Measurements from ENCODE around the gene TXNDC2. TPM values are rescaled to one million over a fixed set of nuclear protein-coding genes. Genes with fewer than 3 reads are reported as not detected.

The TXNDC2 gene
- total and polyA plus RNA-seq, 10 of the 15 experiments (the other 5 are each of a cell fraction or from before 2014, with no cell fraction given), result 0.04 to 0.07 (median 0.06) TPM; not detected in 7

- 70% methylated on average over 10 of the region's 10 CpGs for WGBS (ENCODE audit: insufficient coverage, insufficient replicate concordance, low lambda C conversion rate, missing lambda C conversion rate)
- Histone ChIP-seq H3K27ac (ENCODE audit: control insufficient read depth, insufficient read depth) (no peak overlapping the region), H3K27me3 (replicated peaks in 1 of 2; ENCODE audit: control insufficient read depth in 2 of 2, insufficient read depth in 2 of 2, low read length in 1 of 2) (peaks cover 0 to 4% of the 10 kb centered on the region in 2 experiments; a peak in 2 of 4 replicates), H3K9me3 (replicated peaks; ENCODE audit: control insufficient read depth, insufficient read depth, low read length) (no peaks in the 10 kb centered on the region), H3K4me2 (ENCODE audit: control insufficient read depth, insufficient read depth) (no peak overlapping the region), H3K36me3 (ENCODE audit: control insufficient read depth in 2 of 2, insufficient read depth in 2 of 2, low read length in 1 of 2) (no peaks in the 10 kb centered on the region), H3K9ac (ENCODE audit: control insufficient read depth, insufficient read depth, low read length) (no peak overlapping the region), H3K79me2 (ENCODE audit: control insufficient read depth, insufficient read depth, low read length) (no peaks in the 10 kb centered on the region), H3K4me3 (no peak overlapping the region), H4K20me1 (ENCODE audit: control insufficient read depth, insufficient read depth) (no peaks in the 10 kb centered on the region), H2AFZ (ENCODE audit: control insufficient read depth, low read depth, low read length) (no peak overlapping the region), H3K4me1 (ENCODE audit: control insufficient read depth, insufficient read depth, low read length) (no peaks in the 10 kb centered on the region)
- ChIA-PET POLR2A (no interaction called here), SMC1A (ENCODE audit: uncharacterized antibody, unreplicated experiment) (no interaction called here), CTCF (no interaction called here), RAD21 (ENCODE audit: unreplicated experiment) (no interaction called here)
- no TSS peak for BruUV-seq (replicated peaks)
- TF ChIP-seq TARDBP (IDR thresholded peaks at IDR 0.05; ENCODE audit: borderline replicate concordance) (no peak), CBX5 (IDR thresholded peaks at IDR 0.05; ENCODE audit: low read depth) (no peak), FOXK2 (IDR thresholded peaks at IDR 0.05) (no peak), ESRRA (IDR thresholded peaks at IDR 0.05; ENCODE audit: low read length) (no peak), SRF (IDR thresholded peaks at IDR 0.05; ENCODE audit: low read depth in 2 of 2, low read length in 2 of 2) (no peak), BRCA1 (IDR thresholded peaks at IDR 0.05; ENCODE audit: low read depth, low read length) (no peak), IKZF1 (conservative IDR thresholded peaks at IDR 0.05) (no peak), SMAD5 (IDR thresholded peaks at IDR 0.05; ENCODE audit: low read depth) (no peak), NR2C1 (IDR thresholded peaks at IDR 0.05) (no peak), FOS (IDR thresholded peaks at IDR 0.05; ENCODE audit: borderline replicate concordance, extremely low read depth, insufficient read length) (no peak), NRF1 (conservative IDR thresholded peaks at IDR 0.05; ENCODE audit: low read depth, low read length) (no peak), SMAD1 (IDR thresholded peaks at IDR 0.05; ENCODE audit: low read depth, partially characterized antibody) (no peak), EED (IDR thresholded peaks at IDR 0.05; ENCODE audit: low read depth) (no peak), PAX5 (IDR thresholded peaks at IDR 0.05; ENCODE audit: borderline replicate concordance, low read depth, low read length) (no peak), BMI1 (IDR thresholded peaks at IDR 0.05; ENCODE audit: borderline replicate concordance) (no peak), CUX1 (IDR thresholded peaks at IDR 0.05; ENCODE audit: insufficient replicate concordance, low read depth, low read length) (no peak), JUND (IDR thresholded peaks at IDR 0.05; ENCODE audit: low read depth, low read length) (no peak)
- in situ Hi-C loops (cut with MboI), result no loop called here
- ATAC-seq (no peak), DNase-seq (ENCODE audit: low read depth, low spot score) (no peak), FAIRE-seq (no peak)
- intact Hi-C loops (cut with micrococcal nuclease; ENCODE audit: unreplicated experiment), result no loop called here
These were observed 47.5 kb upstream of the TXNDC2 start for GRCh38 chr18:9838144-9838877.
